GM19328 (cell line): ENCODE data around the gene MAN1B1.
A peak's percentile ranks its signal among the peaks of the same experiment; 100 is the strongest.

ENCODE experiments used
- ATAC-seq: cut with Tn5 transposase; IDR thresholded peaks from one replicate; pipeline ENCODE4 v1.9.1; 2021; ENCODE audit warnings: mild to moderate bottlenecking, moderate library complexity; ENCODE audit not compliant: unreplicated experiment

The MAN1B1 gene

DNA sequence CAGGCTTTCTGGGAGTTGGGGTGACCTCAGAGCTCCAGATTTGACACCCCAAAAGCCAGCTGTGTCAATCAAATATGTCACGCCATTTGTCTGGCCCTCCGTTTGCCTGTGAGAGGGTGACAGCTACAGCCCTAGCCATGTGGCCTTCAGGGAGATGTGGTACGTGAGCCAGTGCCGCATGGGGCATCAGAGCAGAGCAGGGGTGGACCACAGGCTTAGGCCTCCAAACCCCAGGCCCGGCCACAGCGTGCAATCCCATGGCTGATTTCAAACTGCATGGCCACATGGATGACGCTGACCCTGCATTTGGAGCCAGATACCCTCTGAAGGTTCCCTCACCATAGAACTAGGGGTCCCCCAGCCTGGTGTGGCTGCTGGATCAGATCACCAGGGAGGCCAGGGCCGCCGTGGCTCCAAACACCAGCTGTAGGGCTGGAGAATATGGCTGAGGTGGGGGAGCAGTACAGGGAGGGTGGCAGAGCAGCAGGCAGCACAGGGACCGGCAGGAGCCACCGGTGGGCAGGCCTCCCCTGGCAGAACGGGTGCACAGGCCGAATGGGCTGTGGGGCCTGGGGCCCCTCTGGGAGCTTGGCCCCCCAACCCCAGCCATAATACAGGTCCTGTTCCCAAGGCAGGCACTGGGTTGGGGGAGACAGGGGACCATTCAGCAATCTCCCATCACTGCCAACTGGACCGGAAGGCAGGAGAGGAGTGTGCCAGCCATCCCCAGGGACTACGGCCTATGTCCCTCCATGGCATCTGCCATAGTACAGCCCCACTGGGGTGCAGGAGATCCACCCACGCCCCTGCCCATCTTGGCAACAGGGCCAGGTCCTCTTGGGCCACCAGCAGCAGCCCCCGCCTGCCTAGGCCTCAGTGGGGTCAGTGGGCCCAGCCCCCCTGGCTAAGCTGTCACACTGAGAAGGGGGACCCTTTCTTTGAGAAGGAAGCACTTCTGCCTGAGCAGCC lies 18.0 kb upstream of the MAN1B1 start:
- no peak for ATAC-seq

DNA sequence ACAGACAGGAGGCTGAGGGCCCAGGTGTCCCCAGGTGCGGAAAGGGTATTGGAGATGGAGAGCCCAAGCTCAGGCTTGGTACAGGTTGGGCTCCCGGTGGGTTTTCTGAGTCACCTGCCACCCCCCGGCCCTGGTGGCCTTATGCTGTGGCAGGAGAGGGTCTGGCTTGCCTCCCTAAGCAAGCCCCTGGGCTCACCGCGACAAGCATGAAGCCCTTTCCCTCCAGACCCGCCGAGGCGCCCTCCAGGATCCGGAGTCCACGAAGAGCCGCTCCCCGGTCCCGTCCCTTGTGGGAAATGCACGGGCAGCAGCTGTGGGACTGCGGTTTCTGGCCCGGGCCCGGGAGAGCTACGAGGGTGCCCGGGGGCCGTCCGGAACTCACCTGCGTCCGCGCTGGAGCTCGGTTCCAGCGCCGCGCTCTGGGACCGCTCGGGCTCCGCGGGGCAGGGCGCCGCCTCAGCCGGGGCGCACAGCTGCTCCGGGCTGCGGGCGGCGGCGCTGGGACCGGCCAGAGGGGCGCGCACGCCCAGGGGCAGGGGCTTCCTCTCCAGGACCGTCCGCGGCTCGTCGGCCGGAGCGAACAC lies 17.2 kb upstream of the MAN1B1 start:
- ATAC-seq, result peak; percentile 14

- peak; percentile 66 for ATAC-seq
Observed at GRCh38 chr9:137070201-137070905, 16.4 kb upstream of the MAN1B1 start, which contains the start of gene SAPCD2. SAPCD2 (minus strand) TSS chr9:137070557; CDS start chr9:137070460, 97 bp downstream.

- no peak for ATAC-seq
Observed at GRCh38 chr9:137070906-137071275, 15.9 kb upstream of the MAN1B1 start.

GRCh38 chr9:137071282-137071681 lies 15.5 kb upstream of the MAN1B1 start:
- ATAC-seq, result no peak

- ATAC-seq, result no peak
Observed at GRCh38 chr9:137073992-137074399, 12.8 kb upstream of the MAN1B1 start.

DNA sequence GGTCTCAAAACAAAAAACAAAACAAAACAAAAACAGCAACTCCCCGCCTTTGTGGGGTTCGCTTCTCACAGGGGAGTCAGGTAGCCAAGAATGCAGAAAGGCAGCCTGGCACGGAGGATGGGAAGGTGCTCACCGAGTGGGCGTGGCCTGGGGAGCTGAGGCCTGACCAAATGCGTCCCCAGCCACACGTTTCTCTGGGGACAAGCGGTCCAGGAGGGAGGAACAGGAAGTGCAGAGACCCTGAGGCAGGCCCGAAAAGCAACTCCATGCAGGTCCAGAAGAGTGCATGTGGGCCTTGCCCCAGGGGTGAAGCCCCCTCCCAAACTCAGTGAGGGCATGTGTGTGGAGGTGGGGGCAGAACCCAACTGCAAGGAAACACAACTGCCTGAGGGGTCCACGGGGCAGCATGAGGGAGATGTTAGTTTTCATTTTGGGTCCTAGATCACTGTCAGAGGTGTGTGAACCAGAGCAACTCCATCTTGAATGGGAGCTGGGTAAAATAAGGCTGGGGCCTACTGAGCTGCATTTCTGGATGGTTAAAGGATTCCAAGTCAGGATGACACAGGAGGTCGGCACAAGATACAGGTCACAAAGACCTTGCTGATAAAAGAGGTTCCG lies 12.0 kb upstream of the MAN1B1 start:
- no peak for ATAC-seq

- no peak for ATAC-seq
Observed at GRCh38 chr9:137075275-137075775, 11.5 kb upstream of the MAN1B1 start.

DNA sequence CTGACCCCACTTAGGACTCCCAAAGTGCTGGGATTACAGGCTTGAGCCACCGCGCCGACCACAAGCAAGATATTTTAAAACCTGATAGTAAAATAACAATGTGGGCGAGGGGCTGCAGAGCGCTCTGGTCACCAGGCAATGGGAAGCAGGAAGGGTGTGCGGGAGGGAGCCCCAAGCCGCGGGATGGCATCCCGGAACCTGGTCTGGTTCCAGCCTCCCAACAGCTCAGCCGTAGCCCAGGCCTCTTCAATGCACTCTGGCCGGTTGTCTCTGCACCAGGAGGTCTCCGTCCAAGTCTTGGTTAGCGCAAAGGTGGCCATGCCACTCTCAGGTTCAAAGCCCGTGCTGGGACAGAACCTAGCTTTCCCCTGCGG lies 10.2 kb upstream of the MAN1B1 start:
- no peak for ATAC-seq

DNA sequence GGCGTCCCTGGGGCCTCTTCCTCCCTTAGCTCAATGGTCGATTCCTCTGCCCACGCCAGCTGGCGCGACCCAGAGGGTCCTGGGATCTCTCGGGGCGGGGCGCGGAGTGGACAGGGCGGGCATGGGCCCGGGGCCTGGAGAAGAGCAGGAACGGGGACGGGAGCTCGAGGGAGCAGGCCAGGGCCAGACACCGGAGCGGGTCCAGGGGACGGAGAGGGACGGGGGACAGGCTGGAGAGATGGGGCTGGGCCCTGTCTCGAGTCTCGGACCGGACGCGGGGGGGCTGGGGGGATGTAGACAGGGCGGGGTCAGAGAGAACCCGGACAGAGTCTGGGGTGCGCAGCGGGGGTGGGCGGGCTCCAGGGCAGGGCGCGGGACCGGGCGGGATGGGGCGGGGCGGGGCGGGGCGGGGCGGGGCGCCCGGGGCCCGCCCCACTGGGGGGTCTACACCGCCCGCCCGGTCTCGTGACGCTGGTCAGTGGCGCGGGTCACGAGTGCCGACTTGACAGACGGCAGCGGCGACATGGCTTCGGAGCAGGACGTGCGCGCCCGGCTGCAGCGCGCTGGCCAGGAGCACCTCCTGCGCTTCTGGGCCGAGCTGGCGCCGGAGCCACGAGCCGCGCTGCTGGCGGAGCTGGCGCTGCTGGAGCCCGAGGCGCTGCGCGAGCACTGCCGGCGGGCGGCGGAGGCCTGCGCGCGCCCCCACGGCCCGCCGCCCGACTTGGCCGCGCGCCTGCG lies 9.6 kb upstream of the MAN1B1 start, which contains the start of gene UAP1L1:
TSS of gene UAP1L1 (plus strand) at position 508 of the 738 bp plus-strand sequence. CDS start at position 524, 16 bp downstream.
- ATAC-seq, result peak; percentile 56

- ATAC-seq, result no peak
Observed at GRCh38 chr9:137077758-137078693, 8.8 kb upstream of the MAN1B1 start.

DNA sequence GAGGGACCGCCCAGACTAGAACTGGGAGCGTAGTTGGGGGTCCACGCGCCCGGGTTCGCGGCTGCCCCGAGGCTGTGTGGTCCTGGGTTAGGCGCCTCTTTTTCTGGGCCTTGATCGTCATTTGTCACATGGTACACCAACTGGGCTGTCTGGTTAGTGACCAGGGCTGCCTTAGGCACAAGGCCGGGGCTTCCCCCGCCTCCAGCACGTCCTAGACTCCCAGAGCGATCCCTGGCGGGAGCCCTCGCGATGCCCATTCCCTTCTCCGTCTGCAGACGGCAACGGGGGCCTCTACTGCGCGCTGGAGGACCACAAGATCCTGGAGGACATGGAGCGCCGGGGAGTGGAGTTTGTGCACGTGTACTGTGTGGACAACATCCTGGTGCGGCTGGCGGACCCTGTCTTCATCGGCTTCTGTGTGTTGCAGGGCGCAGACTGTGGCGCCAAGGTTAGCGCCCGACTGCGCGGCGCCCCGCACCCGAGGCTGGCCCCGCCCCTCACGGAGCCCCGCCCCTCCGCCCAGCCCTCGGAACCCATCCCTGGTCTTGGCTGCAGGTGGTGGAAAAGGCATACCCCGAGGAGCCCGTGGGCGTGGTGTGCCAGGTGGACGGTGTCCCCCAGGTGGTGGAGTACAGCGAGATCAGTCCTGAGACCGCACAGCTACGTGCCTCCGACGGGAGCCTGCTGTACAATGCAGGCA lies 7.9 kb upstream of the MAN1B1 start:
- no peak for ATAC-seq

- ATAC-seq, result no peak
Observed at GRCh38 chr9:137079401-137079787, 7.4 kb upstream of the MAN1B1 start.

GRCh38 chr9:137080260-137081122 lies 6.3 kb upstream of the MAN1B1 start:
- ATAC-seq, result no peak

GRCh38 chr9:137082222-137082924 lies 4.4 kb upstream of the MAN1B1 start:
- no peak for ATAC-seq

DNA sequence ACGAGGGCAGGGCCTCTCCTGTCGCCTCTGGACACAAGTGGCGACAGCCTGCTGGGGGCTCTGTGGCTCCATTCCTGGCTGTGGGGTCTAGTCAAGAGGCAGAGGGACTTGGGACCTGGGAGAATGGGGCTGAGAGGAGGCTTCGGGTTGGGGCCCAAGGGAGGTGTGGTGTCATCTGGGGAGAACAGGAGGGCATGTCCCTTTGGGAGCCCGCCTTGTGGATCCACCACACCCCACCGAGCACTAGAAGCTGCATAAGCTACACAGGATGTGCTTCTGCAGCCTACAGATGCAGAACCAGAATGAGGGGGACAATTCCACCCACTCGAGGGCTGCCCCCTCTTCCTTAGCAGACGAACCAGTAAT lies 3.9 kb upstream of the MAN1B1 start:
- no peak for ATAC-seq

DNA sequence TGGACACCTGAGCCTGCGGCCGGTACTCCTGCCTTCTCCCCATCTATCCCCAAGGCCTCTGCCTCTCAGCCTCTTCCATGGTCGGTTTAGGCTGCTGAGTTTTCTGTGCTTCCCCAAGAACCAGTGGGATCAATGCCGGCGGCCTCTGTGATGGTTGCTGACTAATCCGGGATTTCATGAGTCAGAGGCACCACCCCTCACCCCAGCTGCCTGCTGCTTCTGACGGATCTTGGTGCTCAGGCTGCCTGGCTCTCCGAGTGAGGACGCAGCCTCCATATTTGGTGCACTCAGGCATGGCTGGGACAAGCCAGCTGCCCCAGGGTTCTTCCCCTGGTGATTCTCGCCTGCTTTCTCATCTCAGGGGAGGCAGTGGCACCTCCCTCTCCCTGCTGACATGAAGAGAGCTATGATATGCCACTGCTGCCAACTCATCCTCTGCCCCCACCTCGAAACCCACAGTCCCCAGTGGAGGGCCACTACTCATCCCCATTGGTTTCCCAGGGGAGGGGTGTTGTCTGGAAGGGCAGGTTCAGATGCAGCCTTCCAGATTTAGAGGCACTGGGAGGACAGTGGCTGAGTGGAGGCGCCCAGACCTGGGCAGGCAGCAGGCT lies 3.3 kb upstream of the MAN1B1 start:
- no peak for ATAC-seq
